ENCODE results near the gene ABRACL. TPM values are rescaled to one million over a fixed set of nuclear protein-coding genes. Genes with fewer than 3 reads are reported as not detected.

The ABRACL gene
- polyA plus RNA-seq, 4 donors, result 106 to 227 (median 147) TPM

Other genes with a start within 250 kb of the ABRACL start
- under 1 TPM in 1 of 4 donors, not detected in 3; 0.16 TPM for gene ECT2L, start 232.7 kb upstream of the ABRACL start, polyA plus RNA-seq
- gene REPS1, start 40.5 kb upstream of the ABRACL start, polyA plus RNA-seq, result 10 to 100 TPM; 18.7 to 47.1 (median 21.8) TPM
- gene HECA, start 106.3 kb downstream of the ABRACL start, polyA plus RNA-seq, result 10 to 100 TPM; 11.6 to 33.9 (median 17.0) TPM

All from small intestine (tissue), 4 donors.